GM23338 (cell line): ENCODE data around the gene CPSF2. TPM values are rescaled to one million over a fixed set of nuclear protein-coding genes. Genes with fewer than 3 reads are reported as not detected.
A peak's percentile ranks its signal among the peaks of the same experiment; 100 is the strongest.

Source experiments
- ATAC-seq: fragments of 200-7000 bp; cut with Tn5 transposase; 3 replicates; pipeline ENCODE4 v1.9.1; 2020
- DNase-seq: peaks from one replicate; pipeline ENCODE4 v3.0.0-alpha.2; 2015; ENCODE audit warnings: low spot score
- H2AFZ ChIP-seq: fragments of 200-600 bp; sonication (generic); 2 replicates; pipeline ENCODE4 v1.8.0; 2016; ENCODE audit warnings: antibody characterized with exemption, mild to moderate bottlenecking, moderate library complexity
- H3F3A ChIP-seq: fragments of 200-600 bp; sonication (generic); replicated peaks from 2 replicates; pipeline ENCODE4 v1.8.0; 2017; ENCODE audit warnings: antibody characterized with exemption, mixed run types, low read depth
- H3K27ac ChIP-seq: fragments of 200-600 bp; sonication (generic); 2 replicates; pipeline ENCODE4 v1.6.1; 2016; ENCODE audit warnings: low read depth
- H3K27me3 ChIP-seq: fragments of 200-600 bp; sonication (generic); 2 replicates; pipeline ENCODE4 v1.8.0; 2016; ENCODE audit warnings: mild to moderate bottlenecking, mixed run types, moderate library complexity; ENCODE audit not compliant: insufficient read depth
- H3K36me3 ChIP-seq: fragments of 200-600 bp; sonication (generic); 2 replicates; pipeline ENCODE4 v1.8.0; 2016; ENCODE audit warnings: mild to moderate bottlenecking; ENCODE audit not compliant: insufficient read depth
- H3K4me1 ChIP-seq: fragments of 200-600 bp; sonication (generic); 2 replicates; pipeline ENCODE4 v1.8.0; 2016; ENCODE audit warnings: mild to moderate bottlenecking, moderate library complexity; ENCODE audit not compliant: insufficient read depth
- H3K4me2 ChIP-seq: fragments of 200-600 bp; sonication (generic); 2 replicates; pipeline ENCODE4 v1.7.1; 2017; ENCODE audit warnings: mixed run types
- H3K4me3 ChIP-seq: fragments of 200-600 bp; sonication (generic); 2 replicates; pipeline ENCODE4 v1.6.1; 2016; ENCODE audit warnings: mixed run types
- H3K79me2 ChIP-seq: fragments of 200-600 bp; sonication (generic); replicated peaks from 2 replicates; pipeline ENCODE4 v1.8.0; 2017; ENCODE audit warnings: mild to moderate bottlenecking; ENCODE audit not compliant: insufficient read depth
- H3K9me2 ChIP-seq: fragments of 200-600 bp; sonication (generic); 2 replicates; pipeline ENCODE4 v1.8.0; 2017; ENCODE audit not compliant: insufficient read depth
- H4K20me1 ChIP-seq: fragments of 200-600 bp; sonication (generic); replicated peaks from 2 replicates; pipeline ENCODE4 v1.8.0; 2017; ENCODE audit warnings: mild to moderate bottlenecking; ENCODE audit not compliant: insufficient read depth
- H3K27ac Mint-ChIP-seq: 2 replicates; pipeline ENCODE4 v1.8.0; 2020; ENCODE audit warnings: inconsistent platforms, mild to moderate bottlenecking, moderate library complexity, mixed read lengths
- H3K27me3 Mint-ChIP-seq: 3 replicates; pipeline ENCODE4 v1.8.0; 2022; ENCODE audit warnings: low read depth, mild to moderate bottlenecking, moderate library complexity, mixed read lengths, inconsistent platforms; ENCODE audit not compliant: insufficient read depth, poor library complexity
- H3K36me3 Mint-ChIP-seq: 3 replicates; pipeline ENCODE4 v1.8.0; 2021; ENCODE audit warnings: low read depth, mild to moderate bottlenecking, inconsistent platforms, moderate library complexity, mixed read lengths
- H3K4me1 Mint-ChIP-seq: 3 replicates; pipeline ENCODE4 v1.8.0; 2020; ENCODE audit warnings: mild to moderate bottlenecking, inconsistent platforms, mixed read lengths
- H3K4me3 Mint-ChIP-seq: 3 replicates; pipeline ENCODE4 v1.8.0; 2021; ENCODE audit warnings: moderate library complexity, mild to moderate bottlenecking, inconsistent platforms, mixed read lengths
- H3K9me3 Mint-ChIP-seq: 3 replicates; pipeline ENCODE4 v1.8.0; 2020; ENCODE audit warnings: moderate library complexity, mild to moderate bottlenecking, inconsistent platforms, mixed read lengths
- CREB1 ChIP-seq: fragments of 250-450 bp; sonication (Bioruptor Pico); IDR thresholded peaks from 2 replicates; pipeline ENCODE4 v1.5.0; 2020; ENCODE audit warnings: low read depth, mild to moderate bottlenecking, moderate library complexity
- EZH2 ChIP-seq: fragments of 200-600 bp; sonication (generic); IDR thresholded peaks from one replicate; pipeline ENCODE4 v1.8.0; 2017; ENCODE audit warnings: antibody characterized with exemption, mild to moderate bottlenecking, low read depth; ENCODE audit not compliant: unreplicated experiment
- JUNB ChIP-seq: IDR thresholded peaks from one replicate; pipeline ENCODE4 v1.6.1; 2016; ENCODE audit warnings: antibody characterized with exemption; ENCODE audit not compliant: unreplicated experiment
- NANOG ChIP-seq: IDR thresholded peaks from 2 replicates; pipeline ENCODE4 v1.6.1; 2016; ENCODE audit warnings: antibody characterized with exemption, borderline replicate concordance
- POLR2AphosphoS5 ChIP-seq: IDR thresholded peaks from 2 replicates; pipeline ENCODE4 v1.6.1; 2016; ENCODE audit warnings: antibody characterized with exemption, low read depth
- STAT1 ChIP-seq: IDR thresholded peaks from one replicate; pipeline ENCODE4 v1.6.1; 2016; ENCODE audit warnings: antibody characterized with exemption; ENCODE audit not compliant: unreplicated experiment
- ZNF114 ChIP-seq: fragments of 250-450 bp; sonication (Bioruptor Pico); IDR thresholded peaks from 2 replicates; pipeline ENCODE4 v1.5.0; 2020; ENCODE audit warnings: mild to moderate bottlenecking, moderate library complexity
- long read RNA-seq: library from polyadenylated mRNA; unstranded; transcript quantifications from one replicate; pipeline ENCODE4 v2.0.0, GENCODE V29; 2020; ENCODE audit not compliant: unreplicated experiment
- polyA plus RNA-seq: library from polyadenylated mRNA; unstranded; fragments of >200 nt; fragmentation: Nextera tagmentation; extraction: Ambion mirVana; gene quantifications from 2 replicates; pipeline ENCODE4 v1.2.1, GENCODE V29; 2016
- total RNA-seq: library from RNA; depleted of rRNA; stranded (reverse); fragments of >200 nt; shearing (Covaris generic); gene quantifications from 2 replicates; pipeline ENCODE4 v1.2.3, GENCODE V29; 2014; rRNA removed
- TF ChIP-seq, protein P1 (sequence below), 2 experiments: fragments of 200-600 bp in 1 of 2; sonication (generic) in 1 of 2; conservative IDR thresholded peaks; 2 replicates each; pipeline versions ENCODE4 v1.5.1 to v1.6.1; 2016 to 2017; ENCODE audit warnings: antibody characterized with exemption in 2 of 2, low read depth in 2 of 2, mild to moderate bottlenecking in 2 of 2, moderate library complexity in 1 of 2
- TF ChIP-seq, protein P2 (sequence below): fragments of 250-450 bp; sonication (Bioruptor Pico); IDR thresholded peaks from 2 replicates; pipeline ENCODE4 v1.5.0; 2020; ENCODE audit warnings: mild to moderate bottlenecking, moderate library complexity

Gene CPSF2
- total RNA-seq (74.0 and 112 TPM in 2 replicates), polyA plus RNA-seq (41.6 and 54.2 TPM in 2 replicates)
- long read RNA-seq, full-length matches to known transcripts, result 4 of 11 reads
- long read RNA-seq, partial matches to known transcripts, result 5 of 11 reads
- long read RNA-seq, other reads (novel, unspliced or antisense), result 2 of 11 reads

DNA sequence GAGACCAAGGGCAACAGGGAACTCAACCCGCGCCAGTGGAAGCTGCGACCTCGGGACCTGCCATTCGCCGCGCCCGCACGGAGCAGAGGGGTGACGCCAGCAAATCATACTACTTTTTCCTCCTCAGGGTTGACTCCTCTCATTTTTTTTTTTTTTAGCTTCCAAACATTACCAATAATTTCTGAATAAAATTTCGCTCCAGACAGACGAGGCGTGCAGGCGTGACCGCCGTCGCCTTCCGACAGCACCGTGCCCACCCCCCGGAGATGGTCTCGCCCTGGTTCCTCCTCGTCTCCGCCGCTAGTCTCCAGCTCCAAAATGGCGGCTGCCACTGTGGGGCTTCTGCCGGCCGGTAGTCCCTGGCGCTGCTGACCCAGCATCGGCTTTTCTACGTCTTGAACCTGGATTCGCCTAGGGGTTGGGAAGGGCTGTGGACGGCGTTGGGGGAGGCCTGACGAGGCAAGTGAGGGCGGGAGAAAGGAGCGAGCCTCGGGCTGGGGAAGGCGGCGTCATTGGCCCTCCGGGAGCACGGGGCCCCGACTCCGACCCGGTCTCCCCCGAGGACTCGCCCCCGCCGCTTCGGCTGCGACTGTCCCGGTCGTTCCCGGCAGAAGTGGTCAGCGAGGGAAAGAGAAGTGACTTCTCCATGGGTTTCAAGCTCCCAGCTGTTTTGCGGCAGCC, at the start of gene CPSF2, which contains the start of gene NDUFB1:
CPSF2 (plus strand) TSS at position 300 of the 681 bp plus-strand sequence. CDS start 9,016 bp downstream, outside the sequence.
NDUFB1 (minus strand) TSS at position 37 of the 681 bp plus-strand sequence. CDS start 4,069 bp downstream, outside the sequence.
- peaks cover 24% of the 10 kb centered on the region for H3K36me3 ChIP-seq
- Mint-ChIP-seq H3K36me3 (peaks cover 56% of the 10 kb centered on the region), H3K27ac (peak within 1 kb of the TSS; percentile 100), H3K9me3 (no peaks in the 10 kb centered on the region), H3K4me3 (peak within 1 kb of the TSS; percentile 95), H3K4me1 (peaks cover 14% of the 10 kb centered on the region; the same call in 2 of the 3 replicates), H3K27me3 (peaks cover 15% of the 10 kb centered on the region)
- H4K20me1 ChIP-seq, result peaks cover 9% of the 10 kb centered on the region; the same call in 1 of the 2 replicates
- H3K9me2 ChIP-seq, result no peaks in the 10 kb centered on the region
- peak within 1 kb of the TSS; percentile 98 for H2AFZ ChIP-seq
- TF ChIP-seq POLR2AphosphoS5 (peak; percentile 83), CREB1 (CRISPR knock-in tag) (0 out of 2 replicates have a peak, but pooled peaks have one; percentile 18)
- TF ChIP-seq, protein P1, sequence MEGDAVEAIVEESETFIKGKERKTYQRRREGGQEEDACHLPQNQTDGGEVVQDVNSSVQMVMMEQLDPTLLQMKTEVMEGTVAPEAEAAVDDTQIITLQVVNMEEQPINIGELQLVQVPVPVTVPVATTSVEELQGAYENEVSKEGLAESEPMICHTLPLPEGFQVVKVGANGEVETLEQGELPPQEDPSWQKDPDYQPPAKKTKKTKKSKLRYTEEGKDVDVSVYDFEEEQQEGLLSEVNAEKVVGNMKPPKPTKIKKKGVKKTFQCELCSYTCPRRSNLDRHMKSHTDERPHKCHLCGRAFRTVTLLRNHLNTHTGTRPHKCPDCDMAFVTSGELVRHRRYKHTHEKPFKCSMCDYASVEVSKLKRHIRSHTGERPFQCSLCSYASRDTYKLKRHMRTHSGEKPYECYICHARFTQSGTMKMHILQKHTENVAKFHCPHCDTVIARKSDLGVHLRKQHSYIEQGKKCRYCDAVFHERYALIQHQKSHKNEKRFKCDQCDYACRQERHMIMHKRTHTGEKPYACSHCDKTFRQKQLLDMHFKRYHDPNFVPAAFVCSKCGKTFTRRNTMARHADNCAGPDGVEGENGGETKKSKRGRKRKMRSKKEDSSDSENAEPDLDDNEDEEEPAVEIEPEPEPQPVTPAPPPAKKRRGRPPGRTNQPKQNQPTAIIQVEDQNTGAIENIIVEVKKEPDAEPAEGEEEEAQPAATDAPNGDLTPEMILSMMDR (conservative IDR thresholded peaks at IDR 0.05; ENCODE audit: low read depth in 2 of 2), result no peak
- peaks cover 58% of the 10 kb centered on the region for H3K79me2 ChIP-seq
- H3K27ac ChIP-seq, result peak within 1 kb of the TSS; percentile 99
- no peaks in the 10 kb centered on the region for H3F3A ChIP-seq
- DNase-seq (peak; percentile 88), ATAC-seq (peak; percentile 92)
- H3K4me2 ChIP-seq, result peak within 1 kb of the TSS; percentile 89
- peaks cover 21% of the 10 kb centered on the region for H3K4me1 ChIP-seq
- H3K4me3 ChIP-seq, result peak within 1 kb of the TSS; percentile 99
- no peaks in the 10 kb centered on the region for H3K27me3 ChIP-seq

DNA sequence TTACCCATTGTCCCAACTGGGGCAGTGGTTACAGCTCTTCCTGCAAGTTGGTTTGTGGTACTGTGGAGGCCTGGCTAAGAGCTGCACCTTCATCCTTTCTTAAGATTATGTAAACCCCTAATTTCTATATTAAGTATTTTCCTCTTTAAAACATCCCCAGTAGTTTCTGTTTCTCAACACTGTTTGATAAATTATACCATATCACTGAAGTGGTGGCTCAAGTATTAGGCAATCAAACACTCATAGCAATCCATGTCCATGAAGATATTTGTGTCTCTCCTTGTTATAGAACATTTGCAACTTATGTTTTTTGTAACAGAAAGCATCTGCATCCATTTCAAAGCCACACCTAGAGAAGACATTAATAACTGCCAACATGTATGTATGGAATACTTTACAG, 47.2 kb upstream of the CPSF2 start:
- Histone ChIP-seq H2AFZ (no peak overlapping the region), H3F3A (no peaks in the 10 kb centered on the region), H3K79me2 (no peaks in the 10 kb centered on the region), H3K9me2 (no peaks in the 10 kb centered on the region), H3K27ac (no peak overlapping the region), H3K4me3 (no peak overlapping the region), H3K4me2 (no peak overlapping the region), H3K36me3 (peaks cover 21% of the 10 kb centered on the region), H3K27me3 (no peaks in the 10 kb centered on the region), H3K4me1 (no peaks in the 10 kb centered on the region), H4K20me1 (0 out of 2 replicates have a peak, but pooled peaks cover 3% of the 10 kb centered on the region)
- H3K27ac Mint-ChIP-seq, result no peak overlapping the region
- H3K4me1 Mint-ChIP-seq, result no peaks in the 10 kb centered on the region
- H3K4me3 Mint-ChIP-seq, result no peak overlapping the region
- peaks cover 27% of the 10 kb centered on the region for H3K36me3 Mint-ChIP-seq
- H3K27me3 Mint-ChIP-seq, result peaks cover 3% of the 10 kb centered on the region
- DNase-seq (no peak), ATAC-seq (no peak)
- no peaks in the 10 kb centered on the region for H3K9me3 Mint-ChIP-seq
- TF ChIP-seq EZH2 (no peak), NANOG (no peak), STAT1 (no peak), ZNF114 (CRISPR knock-in tag) (no peak), JUNB (no peak)
- TF ChIP-seq, protein P2, sequence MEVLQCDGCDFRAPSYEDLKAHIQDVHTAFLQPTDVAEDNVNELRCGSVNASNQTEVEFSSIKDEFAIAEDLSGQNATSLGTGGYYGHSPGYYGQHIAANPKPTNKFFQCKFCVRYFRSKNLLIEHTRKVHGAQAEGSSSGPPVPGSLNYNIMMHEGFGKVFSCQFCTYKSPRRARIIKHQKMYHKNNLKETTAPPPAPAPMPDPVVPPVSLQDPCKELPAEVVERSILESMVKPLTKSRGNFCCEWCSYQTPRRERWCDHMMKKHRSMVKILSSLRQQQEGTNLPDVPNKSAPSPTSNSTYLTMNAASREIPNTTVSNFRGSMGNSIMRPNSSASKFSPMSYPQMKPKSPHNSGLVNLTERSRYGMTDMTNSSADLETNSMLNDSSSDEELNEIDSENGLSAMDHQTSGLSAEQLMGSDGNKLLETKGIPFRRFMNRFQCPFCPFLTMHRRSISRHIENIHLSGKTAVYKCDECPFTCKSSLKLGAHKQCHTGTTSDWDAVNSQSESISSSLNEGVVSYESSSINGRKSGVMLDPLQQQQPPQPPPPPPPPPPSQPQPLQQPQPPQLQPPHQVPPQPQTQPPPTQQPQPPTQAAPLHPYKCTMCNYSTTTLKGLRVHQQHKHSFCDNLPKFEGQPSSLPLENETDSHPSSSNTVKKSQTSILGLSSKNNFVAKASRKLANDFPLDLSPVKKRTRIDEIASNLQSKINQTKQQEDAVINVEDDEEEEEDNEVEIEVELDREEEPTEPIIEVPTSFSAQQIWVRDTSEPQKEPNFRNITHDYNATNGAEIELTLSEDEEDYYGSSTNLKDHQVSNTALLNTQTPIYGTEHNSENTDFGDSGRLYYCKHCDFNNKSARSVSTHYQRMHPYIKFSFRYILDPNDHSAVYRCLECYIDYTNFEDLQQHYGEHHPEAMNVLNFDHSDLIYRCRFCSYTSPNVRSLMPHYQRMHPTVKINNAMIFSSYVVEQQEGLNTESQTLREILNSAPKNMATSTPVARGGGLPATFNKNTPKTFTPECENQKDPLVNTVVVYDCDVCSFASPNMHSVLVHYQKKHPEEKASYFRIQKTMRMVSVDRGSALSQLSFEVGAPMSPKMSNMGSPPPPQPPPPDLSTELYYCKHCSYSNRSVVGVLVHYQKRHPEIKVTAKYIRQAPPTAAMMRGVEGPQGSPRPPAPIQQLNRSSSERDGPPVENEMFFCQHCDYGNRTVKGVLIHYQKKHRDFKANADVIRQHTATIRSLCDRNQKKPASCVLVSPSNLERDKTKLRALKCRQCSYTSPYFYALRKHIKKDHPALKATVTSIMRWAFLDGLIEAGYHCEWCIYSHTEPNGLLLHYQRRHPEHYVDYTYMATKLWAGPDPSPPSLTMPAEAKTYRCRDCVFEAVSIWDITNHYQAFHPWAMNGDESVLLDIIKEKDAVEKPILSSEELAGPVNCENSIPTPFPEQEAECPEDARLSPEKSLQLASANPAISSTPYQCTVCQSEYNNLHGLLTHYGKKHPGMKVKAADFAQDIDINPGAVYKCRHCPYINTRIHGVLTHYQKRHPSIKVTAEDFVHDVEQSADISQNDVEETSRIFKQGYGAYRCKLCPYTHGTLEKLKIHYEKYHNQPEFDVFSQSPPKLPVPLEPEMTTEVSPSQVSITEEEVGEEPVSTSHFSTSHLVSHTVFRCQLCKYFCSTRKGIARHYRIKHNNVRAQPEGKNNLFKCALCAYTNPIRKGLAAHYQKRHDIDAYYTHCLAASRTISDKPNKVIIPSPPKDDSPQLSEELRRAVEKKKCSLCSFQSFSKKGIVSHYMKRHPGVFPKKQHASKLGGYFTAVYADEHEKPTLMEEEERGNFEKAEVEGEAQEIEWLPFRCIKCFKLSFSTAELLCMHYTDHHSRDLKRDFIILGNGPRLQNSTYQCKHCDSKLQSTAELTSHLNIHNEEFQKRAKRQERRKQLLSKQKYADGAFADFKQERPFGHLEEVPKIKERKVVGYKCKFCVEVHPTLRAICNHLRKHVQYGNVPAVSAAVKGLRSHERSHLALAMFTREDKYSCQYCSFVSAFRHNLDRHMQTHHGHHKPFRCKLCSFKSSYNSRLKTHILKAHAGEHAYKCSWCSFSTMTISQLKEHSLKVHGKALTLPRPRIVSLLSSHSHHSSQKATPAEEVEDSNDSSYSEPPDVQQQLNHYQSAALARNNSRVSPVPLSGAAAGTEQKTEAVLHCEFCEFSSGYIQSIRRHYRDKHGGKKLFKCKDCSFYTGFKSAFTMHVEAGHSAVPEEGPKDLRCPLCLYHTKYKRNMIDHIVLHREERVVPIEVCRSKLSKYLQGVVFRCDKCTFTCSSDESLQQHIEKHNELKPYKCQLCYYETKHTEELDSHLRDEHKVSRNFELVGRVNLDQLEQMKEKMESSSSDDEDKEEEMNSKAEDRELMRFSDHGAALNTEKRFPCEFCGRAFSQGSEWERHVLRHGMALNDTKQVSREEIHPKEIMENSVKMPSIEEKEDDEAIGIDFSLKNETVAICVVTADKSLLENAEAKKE, result no peak
- TF ChIP-seq, protein P1 (conservative IDR thresholded peaks at IDR 0.05; ENCODE audit: low read depth in 2 of 2), result no peak
